Heart left ventricle (tissue), 16 donors: ENCODE measurements around the gene ZNF432. TPM values are rescaled to one million over a fixed set of nuclear protein-coding genes. Genes with fewer than 3 reads are reported as not detected.

Experiments
- ATAC-seq, 4 donors: fragments of 200-7000 bp; cut with Tn5 transposase; one replicate each; pipeline ENCODE4 v1.9.1; 2020 to 2022; ENCODE audit warnings: moderate library complexity in 4 of 4, mild to moderate bottlenecking in 3 of 4, moderate number of reproducible peaks in 1 of 4
- DNase-seq, 5 donors: peaks; one replicate each; pipeline ENCODE4 v3.0.0-alpha.2; 2020
- H3K27ac ChIP-seq, 12 donors: fragments of 200-600 bp; sonication (generic) in 4 of 12; one replicate each; pipeline versions ENCODE4 v1.5.0 to v1.8.0; 2016 to 2022; ENCODE audit warnings: mild to moderate bottlenecking in 2 of 12
- H3K27me3 ChIP-seq, 9 donors: fragments of 200-600 bp; sonication (generic) in 2 of 9; one replicate each; pipeline versions ENCODE4 v1.5.1 to v1.8.0; 2016 to 2022; ENCODE audit warnings: mild to moderate bottlenecking in 3 of 9
- H3K36me3 ChIP-seq, 9 donors: fragments of 200-600 bp; sonication (generic) in 2 of 9; one replicate each; pipeline versions ENCODE4 v1.5.0 to v1.8.0; 2018 to 2022; ENCODE audit warnings: mild to moderate bottlenecking in 2 of 9
- H3K4me1 ChIP-seq, 12 donors: fragments of 200-600 bp; sonication (generic) in 4 of 12; one replicate each; pipeline versions ENCODE4 v1.5.0 to v1.8.0; 2016 to 2022; ENCODE audit warnings: mild to moderate bottlenecking in 3 of 12
- H3K4me3 ChIP-seq, 12 donors: fragments of 200-600 bp; sonication (generic) in 4 of 12; one replicate each; pipeline versions ENCODE4 v1.5.0 to v1.8.0; 2017 to 2022; ENCODE audit warnings: mild to moderate bottlenecking in 9 of 12, moderate library complexity in 4 of 12
- H3K9me3 ChIP-seq, 12 donors: fragments of 200-600 bp; sonication (generic) in 4 of 12; one replicate each; pipeline versions ENCODE4 v1.5.0 to v1.8.0; 2016 to 2022; ENCODE audit warnings: mild to moderate bottlenecking in 1 of 12
- CTCF ChIP-seq, 12 donors: fragments of 200-600 bp; sonication (generic) in 4 of 12; IDR thresholded peaks; one replicate each; pipeline versions ENCODE4 v1.5.0 to v1.8.0; 2018 to 2022; ENCODE audit warnings: antibody characterized with exemption in 12 of 12, mild to moderate bottlenecking in 5 of 12
- POLR2A ChIP-seq, 2 donors: fragments of 450-650 bp; IDR thresholded peaks; one replicate each; pipeline ENCODE4 v1.6.1; 2017; ENCODE audit warnings: antibody characterized with exemption in 2 of 2, mild to moderate bottlenecking in 2 of 2, moderate library complexity in 2 of 2
- WGBS, 4 donors: extraction: QIAGEN DNeasy Blood & Tissue Kit in 2 of 4; methylation state at CpG; one replicate each; pipeline versions ENCODE4 v1.1.5 to v1.1.7; 2013 to 2018; 5-methylcytosine and 5-hydroxymethylcytosine counted together
- intact Hi-C, 10 donors: fragments of 100-400 bp; cut with DNase I; formaldehyde crosslinking; loops; one replicate each; pipeline versions ENCODE4 v1.11.1 to v1.14.2; 2022
- polyA plus RNA-seq, 2 donors: library from polyadenylated mRNA; stranded (reverse); fragments of 200-250 nt; gene quantifications; one replicate each; pipeline ENCODE4 v1.2.3, GENCODE V29; 2013
- total RNA-seq, 9 donors: library from RNA; depleted of rRNA in 2 of 9; stranded (reverse); fragments of >200 nt in 2 of 9; fragmentation: NEBNext Ultra II Directional in 3 of 9; extraction: Animal tissue kit (Norgen Biotek cat#: 25700) in 3 of 9; gene quantifications; one replicate each; pipeline versions ENCODE4 v1.1.0 to v1.2.4, GENCODE V29; 2016 to 2023
- donor health status: ischemic (EF 13 %, LVEDD 7.1; RV severe dilation, severe dysfunction).
- donor health status: healthy with polysubstance abuse.
- donor health status: DM: no; HTN: yes; CAD: no.
- donor health status: DM: no; HTN: no; CAD: no.
- donor health status: ischemic (EF 25% LVEDD 6.9; RV normal size, moderate dysfunction).
- donor health status: ischemic (EF 25% LVEDD 5.7; RV mildly dilated, moderate dysfunction).
- donor health status: healthy.
- donor health status: DM: yes; HTN: yes; CAD: no.
- donor health status: ischemic (EF 35%, LVEDD 5.7; RV mildly dilated, moderate dysfunction).
- donor health status: nonischemic (EF 11% LVEDD 7.7; RV severe dilation, severe dysfunction).
- donor health status: DM: yes; HTN: yes; CAD: no.
- donor health status: PGD.
- donor health status: ischemic (EF 29% LVEDD 5.4; RV normal size, mild dysfunction).
- donor health status: nonischemic (EF 23%, LVEDD 6.1; RV moderate dilation, normal function).

Gene ZNF432
- total and polyA plus RNA-seq, 11 donors: 3.4 to 10.9 (median 8.0) TPM

- ATAC-seq (peak in 3 of 4 donors; percentile 30 to 54 (median 46)), DNase-seq (no peak)
- H3K36me3 ChIP-seq: peaks cover 0 to 27% (median 14%) of the 10 kb centered on the region in 9 donors
- H3K9me3 ChIP-seq: peaks cover 0 to 52% (median 0%) of the 10 kb centered on the region in 12 donors
- H3K4me3 ChIP-seq: peak overlapping the region; percentile 47 to 92 (median 80)
- H3K4me1 ChIP-seq: peaks cover 0 to 16% (median 9%) of the 10 kb centered on the region in 12 donors
- H3K27ac ChIP-seq: peak overlapping the region in 11 of 12 donors; percentile 81 to 94 (median 88)
- 2 to 7% (median 4%) methylated on average over 9 of the region's 9 CpGs for WGBS, 4 donors
- intact Hi-C loops: loop anchor here in 2 of 10 donors (2.0 to 5.0 kb wide), 2 partner anchors 21 to 80 kb away; partner anchors contain the start of genes ZNF350 (in 1 of the 2) and ZNF613 (in 1 of the 2)
- H3K27me3 ChIP-seq: no peaks in the 10 kb centered on the region
- TF ChIP-seq CTCF (IDR thresholded peaks at IDR 0.05) (no peak), POLR2A (IDR thresholded peaks at IDR 0.05) (no peak)
Measured at GRCh38 chr19:52007451-52007805, 41.2 kb downstream of the ZNF432 start.

GRCh38 chr19:51994048-51994644 lies 54.5 kb downstream of the ZNF432 start:
- ATAC-seq (no peak), DNase-seq (no peak)
- 97 to 100% (median 99%) methylated on average over 2 of the region's 2 CpGs for WGBS, 4 donors
- H3K4me3 ChIP-seq: no peak overlapping the region
- peaks cover 15 to 77% (median 58%) of the 10 kb centered on the region in 9 donors for H3K36me3 ChIP-seq
- no peaks in the 10 kb centered on the region for H3K27me3 ChIP-seq
- intact Hi-C loops: no loop called here
- no peaks in the 10 kb centered on the region for H3K4me1 ChIP-seq
- H3K27ac ChIP-seq: no peak overlapping the region
- H3K9me3 ChIP-seq: peaks cover 7 to 100% (median 86%) of the 10 kb centered on the region in 12 donors
- TF ChIP-seq CTCF (IDR thresholded peaks at IDR 0.05) (no peak), POLR2A (IDR thresholded peaks at IDR 0.05) (no peak)

- no peaks in the 10 kb centered on the region for H3K27me3 ChIP-seq
- H3K36me3 ChIP-seq: peaks cover 15 to 70% (median 51%) of the 10 kb centered on the region in 9 donors
- H3K4me1 ChIP-seq: no peaks in the 10 kb centered on the region
- no peak overlapping the region for H3K4me3 ChIP-seq
- no peak for DNase-seq
- peaks cover 7 to 100% (median 85%) of the 10 kb centered on the region in 12 donors for H3K9me3 ChIP-seq
- intact Hi-C loops: no loop called here
- no peak for TF ChIP-seq POLR2A (IDR thresholded peaks at IDR 0.05)
- TF ChIP-seq CTCF (IDR thresholded peaks at IDR 0.05): no peak
- H3K27ac ChIP-seq: no peak overlapping the region
- ATAC-seq: no peak
- WGBS, 4 donors: 97 to 99% (median 98%) methylated on average over 10 of the region's 10 CpGs
Measured at GRCh38 chr19:51993422-51993821, 55.2 kb downstream of the ZNF432 start.
